ENCODE data around the gene MRGPRF.
"Not testable (repeated sequence)": the region's sequence is repeated elsewhere in the genome, so short reads cannot be mapped to it uniquely, and the experiment has no call there.

GRCh38 chr11:68999748-69000355 lies 13.2 kb downstream of the MRGPRF start:
- not testable (repeated sequence) for TF ChIP-seq POLR2A, CTCF (IDR thresholded peaks at IDR 0.05)

All from body of pancreas (tissue), 4 donors.